DND-41 (cell line): ENCODE measurements around the gene RAPGEF1.

Experiments
- ATAC-seq: fragments of 200-7000 bp; cut with Tn5 transposase; 3 replicates; pipeline ENCODE4 v1.9.1; 2021; ENCODE audit warnings: low read depth; ENCODE audit not compliant: insufficient read depth
- DNase-seq: peaks from one replicate; pipeline ENCODE4 v3.0.0-alpha.2; 2020
- H2AFZ ChIP-seq: 2 replicates; pipeline ENCODE4 v1.6.0; 2012; ENCODE audit warnings: low read depth, low read length
- H3K27ac ChIP-seq: 2 replicates; pipeline ENCODE4 v1.5.1; 2012; ENCODE audit warnings: low read length, inconsistent platforms
- H3K27me3 ChIP-seq: fragments of 200-600 bp; sonication (generic); 2 replicates; pipeline ENCODE4 v1.6.0; 2012; ENCODE audit warnings: low read length, mild to moderate bottlenecking, inconsistent platforms; ENCODE audit not compliant: insufficient read depth, poor library complexity
- H3K36me3 ChIP-seq: 2 replicates; pipeline ENCODE4 v1.5.1; 2012; ENCODE audit warnings: low read length, inconsistent platforms; ENCODE audit not compliant: insufficient read depth
- H3K4me1 ChIP-seq: 2 replicates; pipeline ENCODE4 v1.5.1; 2012; ENCODE audit warnings: mild to moderate bottlenecking, low read length; ENCODE audit not compliant: insufficient read depth
- H3K4me2 ChIP-seq: 2 replicates; pipeline ENCODE4 v1.6.0; 2012; ENCODE audit warnings: mild to moderate bottlenecking, moderate library complexity, low read length, inconsistent platforms; ENCODE audit not compliant: insufficient read depth
- H3K4me3 ChIP-seq, 2 experiments: fragments of 200-600 bp in 1 of 2; shearing (Covaris generic) in 1 of 2; 2 replicates each; pipeline ENCODE4 v1.5.1; 2012 to 2016; ENCODE audit warnings: inconsistent platforms in 2 of 2, low read length in 2 of 2, mild to moderate bottlenecking in 2 of 2, low read depth in 1 of 2, moderate library complexity in 1 of 2
- H3K79me2 ChIP-seq: 2 replicates; pipeline ENCODE4 v1.6.0; 2012; ENCODE audit warnings: low read length, inconsistent platforms; ENCODE audit not compliant: insufficient read depth
- H3K9ac ChIP-seq: 2 replicates; pipeline ENCODE4 v1.6.0; 2012; ENCODE audit warnings: low read depth, mild to moderate bottlenecking, inconsistent platforms, low read length, moderate library complexity
- H3K9me3 ChIP-seq: 2 replicates; pipeline ENCODE4 v1.5.1; 2012; ENCODE audit warnings: low read length, moderate library complexity, mild to moderate bottlenecking, inconsistent platforms; ENCODE audit not compliant: insufficient read depth, severe bottlenecking
- H4K20me1 ChIP-seq: 2 replicates; pipeline ENCODE4 v1.6.0; 2012; ENCODE audit warnings: low read length; ENCODE audit not compliant: insufficient read depth
- CTCF ChIP-seq: IDR thresholded peaks from 2 replicates; pipeline ENCODE4 v1.5.1; 2012; ENCODE audit warnings: borderline replicate concordance, low read length, moderate library complexity, mild to moderate bottlenecking; ENCODE audit not compliant: poor library complexity, severe bottlenecking; ENCODE audit errors: extremely low read depth
- EZH2 ChIP-seq: IDR thresholded peaks from 3 replicates; pipeline ENCODE4 v1.6.1; 2012; ENCODE audit warnings: borderline replicate concordance, low read depth, mild to moderate bottlenecking, moderate library complexity, low read length, inconsistent platforms; ENCODE audit not compliant: severe bottlenecking

RAPGEF1 gene

DNA sequence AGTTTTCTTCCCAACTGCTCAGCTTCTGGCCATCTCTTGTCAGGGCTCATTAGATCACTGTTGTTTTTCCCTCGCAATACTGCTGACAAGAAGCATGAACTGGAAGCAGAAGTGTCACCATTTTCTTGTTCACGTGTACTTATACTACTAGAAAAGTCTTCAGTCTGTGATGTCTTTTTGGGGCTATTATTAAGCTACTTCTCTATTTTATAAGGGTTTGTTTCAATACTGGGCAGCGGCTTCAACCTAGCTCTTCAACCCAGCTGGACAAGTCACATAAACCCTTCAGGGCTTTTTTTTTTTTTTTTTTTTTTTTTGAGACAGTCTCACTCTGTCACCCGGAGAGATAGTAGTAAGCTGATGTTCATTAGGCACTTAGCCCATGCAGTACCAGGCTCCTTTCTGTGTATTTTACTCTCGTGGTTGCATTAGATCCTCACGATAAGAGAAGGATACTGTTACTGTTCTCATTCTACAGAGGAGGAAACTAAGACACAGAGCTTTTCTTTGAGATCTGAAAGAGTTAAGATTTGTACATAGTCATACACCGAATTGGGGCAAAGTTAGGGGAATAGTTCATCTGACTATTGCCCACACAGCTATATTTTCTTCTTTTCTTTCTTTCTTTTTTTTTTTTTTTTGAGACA is 20.5 kb downstream of the RAPGEF1 start:
- DNase-seq, result no peak
- Histone ChIP-seq H3K9ac (no peak overlapping the region), H4K20me1 (peaks cover 61% of the 10 kb centered on the region), H3K36me3 (no peaks in the 10 kb centered on the region; the same call in 1 of the 2 replicates), H3K9me3 (no peaks in the 10 kb centered on the region), H3K4me2 (no peak overlapping the region), H2AFZ (no peak overlapping the region), H3K4me3 (no peak overlapping the region), H3K4me1 (no peaks in the 10 kb centered on the region), H3K79me2 (peaks cover 64% of the 10 kb centered on the region), H3K27me3 (no peaks in the 10 kb centered on the region), H3K27ac (no peak overlapping the region)
- TF ChIP-seq CTCF (no peak), EZH2 (no peak)
- ATAC-seq, result no peak

- Histone ChIP-seq H2AFZ (no peak overlapping the region), H3K27ac (no peak overlapping the region), H3K4me2 (no peak overlapping the region), H3K36me3 (no peaks in the 10 kb centered on the region), H3K4me3 (no peak overlapping the region), H3K79me2 (peaks cover 62% of the 10 kb centered on the region), H3K27me3 (no peaks in the 10 kb centered on the region), H3K4me1 (no peaks in the 10 kb centered on the region), H3K9ac (no peak overlapping the region), H3K9me3 (no peaks in the 10 kb centered on the region), H4K20me1 (peaks cover 62% of the 10 kb centered on the region)
- ATAC-seq (no peak), DNase-seq (no peak)
- TF ChIP-seq CTCF (no peak), EZH2 (no peak)
Observed at GRCh38 chr9:131717719-131718460, 22.0 kb downstream of the RAPGEF1 start.

- peaks cover 55% of the 10 kb centered on the region for H3K79me2 ChIP-seq
- H3K4me3 ChIP-seq, result no peak overlapping the region
- DNase-seq, result no peak
- H3K4me2 ChIP-seq, result no peak overlapping the region
- no peaks in the 10 kb centered on the region for H3K4me1 ChIP-seq
- H3K27ac ChIP-seq, result no peak overlapping the region
- no peaks in the 10 kb centered on the region for H3K36me3 ChIP-seq
- H2AFZ ChIP-seq, result no peak overlapping the region
- H3K27me3 ChIP-seq, result no peaks in the 10 kb centered on the region
- no peak overlapping the region for H3K9ac ChIP-seq
- no peaks in the 10 kb centered on the region for H3K9me3 ChIP-seq
- ATAC-seq, result no peak
- H4K20me1 ChIP-seq, result peaks cover 63% of the 10 kb centered on the region
- TF ChIP-seq CTCF (no peak), EZH2 (no peak)
Observed at GRCh38 chr9:131715906-131716305, 24.0 kb downstream of the RAPGEF1 start.
